GM19328 (cell line): Measurements from ENCODE around the gene HMCN1.

ENCODE experiments used
- ATAC-seq: cut with Tn5 transposase; IDR thresholded peaks from one replicate; pipeline ENCODE4 v1.9.1; 2021; ENCODE audit warnings: mild to moderate bottlenecking, moderate library complexity; ENCODE audit not compliant: unreplicated experiment

The HMCN1 gene

DNA sequence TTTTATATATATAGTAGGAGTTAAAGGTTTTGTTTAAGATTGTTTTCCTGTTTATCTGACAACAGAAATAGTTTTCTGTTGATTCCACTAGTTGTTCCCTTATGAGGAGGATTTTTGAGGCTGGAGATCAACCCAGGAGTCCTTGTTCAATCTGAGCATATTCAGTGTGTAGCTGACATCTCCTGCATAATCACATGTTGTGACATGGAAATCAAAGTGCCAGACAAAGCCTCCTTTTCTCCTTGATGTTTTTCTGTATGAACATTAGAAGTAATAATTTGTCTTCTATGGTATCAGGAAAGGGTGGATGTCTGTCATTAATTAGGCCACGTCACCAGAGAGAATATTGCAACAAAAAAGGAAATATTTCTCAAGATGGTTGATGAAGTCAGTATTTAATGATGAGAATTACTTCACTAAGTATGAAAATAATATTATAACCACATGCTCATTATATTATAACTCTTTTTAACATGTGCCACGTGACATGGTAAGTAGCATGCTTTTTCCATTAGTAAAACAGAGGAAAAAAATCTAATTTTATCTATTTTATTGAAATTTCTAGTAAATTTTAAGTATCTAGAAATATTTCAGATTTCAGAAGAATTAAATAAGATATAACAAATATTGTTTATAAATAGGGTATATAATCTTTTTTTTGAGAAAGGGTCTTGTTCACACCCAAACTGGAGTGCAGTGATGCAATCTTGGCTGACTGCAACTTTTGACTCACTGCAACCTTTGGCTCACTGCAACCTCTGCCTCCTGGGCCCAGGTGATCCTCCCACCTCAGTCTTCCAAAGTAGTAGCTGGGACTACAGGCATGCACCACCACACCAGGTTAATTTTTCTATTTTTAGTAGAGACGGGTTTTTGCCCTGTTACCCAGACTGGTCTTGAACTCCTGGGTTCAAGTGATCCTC lies 223.5 kb downstream of the HMCN1 start:
- ATAC-seq: no peak

DNA sequence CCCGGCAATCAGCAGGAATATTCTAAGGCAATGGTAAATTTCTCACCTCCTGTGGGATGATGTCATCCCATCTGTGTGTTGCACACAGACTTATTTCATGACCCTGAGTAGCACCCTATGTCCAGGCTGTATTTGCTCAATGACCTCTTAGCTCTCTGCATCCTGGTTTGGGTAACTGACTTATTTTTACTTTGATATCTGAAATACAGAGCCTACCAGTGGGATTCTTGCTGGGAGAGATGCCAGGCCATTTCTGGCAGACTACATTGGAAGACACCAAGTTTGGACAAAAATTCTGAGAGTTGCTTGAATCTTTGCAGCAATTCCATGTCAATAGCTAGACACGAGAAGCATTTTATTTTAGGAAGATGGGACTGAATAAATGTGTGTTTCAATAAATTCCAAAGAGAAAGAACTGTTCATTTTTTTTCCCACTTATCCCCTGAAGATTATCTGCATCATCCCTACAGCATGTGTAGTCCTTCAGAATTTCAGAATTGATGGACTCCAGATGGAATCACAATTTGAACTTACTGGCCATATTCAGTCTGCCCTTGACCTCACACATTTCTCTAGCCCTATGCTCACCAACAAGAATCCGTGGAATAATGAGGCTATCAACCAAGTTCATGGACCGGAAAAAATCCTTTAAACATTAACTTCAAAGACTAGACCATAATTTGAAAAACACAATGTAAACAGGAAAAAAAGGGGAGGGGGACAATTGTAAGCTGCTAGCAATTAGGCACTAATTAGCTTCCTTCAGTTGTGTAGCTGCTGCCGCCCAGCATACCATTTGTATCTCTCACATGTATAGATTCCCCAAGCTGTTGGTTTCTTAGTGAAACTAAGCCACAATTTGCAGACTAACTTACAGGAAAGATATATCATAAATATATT lies 226.5 kb downstream of the HMCN1 start:
- ATAC-seq: no peak

- ATAC-seq: no peak
Observed at GRCh38 chr1:185961664-185962063, 227.5 kb downstream of the HMCN1 start.

GRCh38 chr1:185964946-185965345 lies 230.8 kb downstream of the HMCN1 start:
- no peak for ATAC-seq

- ATAC-seq: no peak
Observed at GRCh38 chr1:185965870-185966269, 231.7 kb downstream of the HMCN1 start.

GRCh38 chr1:185966471-185966870 lies 232.3 kb downstream of the HMCN1 start:
- ATAC-seq: no peak

DNA sequence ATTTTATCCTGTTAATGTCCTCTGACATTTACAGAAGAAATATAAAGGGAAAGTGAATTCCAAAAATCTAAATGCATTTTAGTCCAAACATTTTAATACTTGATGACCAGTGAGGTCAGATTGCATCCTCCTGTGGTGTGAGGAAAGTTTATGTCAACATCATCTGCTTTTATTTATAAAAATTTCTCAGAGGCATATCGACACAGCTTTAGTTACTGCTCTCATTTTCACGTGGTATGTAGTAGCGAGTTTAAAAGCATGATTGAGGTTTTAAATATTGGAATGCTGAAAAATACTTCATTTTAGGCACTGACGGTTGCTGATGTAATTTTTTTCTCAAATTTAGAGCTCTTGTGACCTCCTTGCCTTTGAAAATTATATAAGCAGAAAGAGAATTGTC lies 234.8 kb downstream of the HMCN1 start:
- no peak for ATAC-seq

- ATAC-seq: no peak
Observed at GRCh38 chr1:185969524-185969991, 235.4 kb downstream of the HMCN1 start.

DNA sequence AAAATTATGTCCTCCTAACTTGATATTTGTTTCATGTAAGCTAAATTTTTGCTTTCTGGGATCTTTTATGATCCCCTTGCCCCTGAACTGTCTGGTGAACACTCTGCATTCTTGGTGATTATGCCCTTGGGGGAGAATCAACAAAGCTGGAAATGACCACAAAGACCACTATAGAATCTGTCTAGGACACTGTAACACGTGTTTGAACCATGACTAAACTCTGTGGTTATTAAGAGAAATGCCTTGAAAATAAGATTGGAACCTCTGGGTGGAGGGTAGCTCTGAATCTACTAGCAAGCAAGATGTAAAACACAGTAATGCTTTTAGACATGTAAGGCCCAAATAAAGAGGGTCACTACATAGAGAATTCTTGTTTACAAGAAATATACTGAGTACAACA lies 237.5 kb downstream of the HMCN1 start:
- ATAC-seq: no peak

GRCh38 chr1:185972096-185972850 lies 238.1 kb downstream of the HMCN1 start:
- no peak for ATAC-seq

DNA sequence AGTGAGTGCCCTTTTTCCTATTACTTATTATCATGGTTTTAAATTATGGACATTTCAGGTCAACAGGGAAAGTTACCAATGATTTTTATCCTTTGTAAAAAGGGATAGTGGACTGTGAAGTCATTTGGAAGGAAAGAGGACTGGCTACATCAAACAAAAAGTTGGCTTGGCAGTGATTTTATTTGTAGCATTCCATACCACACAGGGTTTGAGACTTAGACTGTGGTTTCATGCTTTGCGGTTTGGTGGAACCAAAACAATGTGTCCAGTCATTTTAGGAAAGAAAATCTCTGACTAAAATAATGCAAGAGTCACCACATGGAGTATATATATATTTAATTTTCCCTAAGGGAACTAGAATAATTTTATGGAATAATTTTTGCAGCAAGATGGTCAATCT lies 239.5 kb downstream of the HMCN1 start:
- ATAC-seq: no peak

- ATAC-seq: no peak
Observed at GRCh38 chr1:185974367-185975170, 240.4 kb downstream of the HMCN1 start.

DNA sequence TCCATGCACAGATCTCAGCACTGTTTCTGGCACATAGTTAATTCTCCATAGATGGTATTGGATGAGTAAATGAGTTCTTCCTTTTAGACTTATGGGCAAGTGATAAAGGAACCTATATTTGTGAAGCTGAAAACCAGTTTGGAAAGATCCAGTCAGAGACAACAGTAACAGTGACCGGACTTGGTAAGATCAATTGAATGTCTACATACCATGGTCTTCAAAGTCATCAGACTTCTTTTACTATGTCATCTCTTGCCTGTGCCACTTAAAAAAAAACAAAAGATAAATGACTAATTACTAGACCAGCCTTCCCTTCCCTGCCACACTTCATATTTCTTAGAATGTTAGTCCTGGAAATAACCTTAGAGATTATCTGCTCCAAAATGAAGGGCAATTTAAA lies 246.7 kb downstream of the HMCN1 start:
- ATAC-seq: no peak

DNA sequence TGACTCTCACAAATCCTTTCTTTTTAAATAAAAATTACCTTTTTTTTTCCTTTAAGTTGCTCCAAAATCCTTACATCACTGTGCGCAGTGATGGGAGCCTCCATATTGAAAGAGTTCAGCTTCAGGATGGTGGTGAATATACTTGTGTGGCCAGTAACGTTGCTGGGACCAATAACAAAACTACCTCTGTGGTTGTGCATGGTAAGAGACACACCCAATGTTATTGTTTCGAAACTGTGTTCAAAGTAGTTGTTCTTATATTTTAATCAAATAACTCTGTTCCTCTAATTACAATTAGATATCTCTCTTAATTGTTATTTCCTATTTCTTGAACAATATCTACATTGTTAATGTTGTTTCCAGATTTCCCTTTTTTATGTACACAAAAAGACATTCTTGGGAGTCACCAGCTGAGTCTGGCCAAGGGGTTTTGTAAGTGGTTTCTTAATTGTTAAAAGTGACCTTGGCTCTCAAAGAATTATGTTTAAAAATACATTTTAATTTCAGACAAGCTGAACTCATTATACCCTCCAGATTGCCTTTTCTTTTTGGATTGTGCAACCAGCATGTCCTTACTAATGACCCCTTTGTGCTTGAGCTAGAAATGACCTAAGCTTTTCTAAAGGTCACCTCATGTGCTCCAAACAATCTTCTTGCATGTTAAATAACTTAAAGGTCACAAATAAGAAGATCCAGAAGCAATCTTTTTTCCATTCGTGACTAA lies 250.1 kb downstream of the HMCN1 start:
- no peak for ATAC-seq

GRCh38 chr1:185987611-185988321 lies 253.6 kb downstream of the HMCN1 start:
- ATAC-seq: no peak

- no peak for ATAC-seq
Observed at GRCh38 chr1:185990565-185990964, 256.4 kb downstream of the HMCN1 start.

GRCh38 chr1:185991266-185991665 lies 257.1 kb downstream of the HMCN1 start:
- no peak for ATAC-seq

DNA sequence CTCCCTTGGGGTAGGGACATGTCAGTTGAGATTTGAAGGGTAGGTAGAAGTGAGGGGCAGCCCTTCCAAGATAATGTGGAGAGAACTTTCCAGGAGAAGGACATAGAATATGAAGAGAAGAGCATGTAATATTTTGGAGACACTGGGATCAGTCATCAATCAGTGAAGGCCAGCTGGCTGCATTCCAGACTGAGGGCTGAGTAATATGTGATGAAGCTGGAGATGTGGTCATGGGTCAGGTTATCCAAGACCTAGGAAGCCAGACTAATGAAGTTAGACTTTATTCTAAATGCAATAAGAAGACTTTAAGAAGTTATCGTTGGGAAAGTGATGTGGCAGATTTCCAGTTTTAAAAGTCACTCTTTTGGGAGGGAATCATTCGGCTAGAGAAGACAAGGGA lies 262.0 kb downstream of the HMCN1 start:
- no peak for ATAC-seq

- no peak for ATAC-seq
Observed at GRCh38 chr1:185998391-185998790, 264.2 kb downstream of the HMCN1 start.
